Liver (tissue), 9 donors: Measurements from ENCODE around the gene IL17REL. TPM values are rescaled to one million over a fixed set of nuclear protein-coding genes. Genes with fewer than 3 reads are reported as not detected.

ENCODE experiments used
- DNase-seq: peaks from one replicate; pipeline ENCODE4 v3.0.0-alpha.2; 2017; ENCODE audit warnings: low spot score
- H3K27ac ChIP-seq, 2 donors: one replicate each; pipeline ENCODE4 v1.7.0; 2013; ENCODE audit warnings: inconsistent platforms in 2 of 2, low read length in 2 of 2, control low read depth in 1 of 2, low read depth in 1 of 2, mild to moderate bottlenecking in 1 of 2
- H3K27me3 ChIP-seq, 4 donors: one replicate each; pipeline versions ENCODE4 v1.6.1 to v1.7.0; 2013; ENCODE audit warnings: low read length in 3 of 4, inconsistent platforms in 1 of 4, mild to moderate bottlenecking in 1 of 4, moderate library complexity in 1 of 4; ENCODE audit not compliant: control insufficient read depth in 4 of 4, insufficient read depth in 4 of 4
- H3K36me3 ChIP-seq, 4 donors: one replicate each; pipeline versions ENCODE4 v1.6.1 to v1.7.0; 2013; ENCODE audit warnings: low read length in 3 of 4, mild to moderate bottlenecking in 3 of 4, low read depth in 1 of 4, moderate library complexity in 1 of 4; ENCODE audit not compliant: control insufficient read depth in 4 of 4, insufficient read depth in 3 of 4
- H3K4me1 ChIP-seq, 4 donors: one replicate each; pipeline versions ENCODE4 v1.6.1 to v1.7.0; 2013; ENCODE audit warnings: low read length in 3 of 4, mild to moderate bottlenecking in 3 of 4, moderate library complexity in 1 of 4; ENCODE audit not compliant: control insufficient read depth in 4 of 4, insufficient read depth in 4 of 4
- H3K4me3 ChIP-seq, 3 donors: one replicate each; pipeline versions ENCODE4 v1.6.1 to v1.7.0; 2013; ENCODE audit warnings: low read length in 3 of 3, control low read depth in 1 of 3, low read depth in 1 of 3, mild to moderate bottlenecking in 1 of 3
- H3K9ac ChIP-seq, 2 donors: one replicate each; pipeline ENCODE4 v1.7.0; 2013; ENCODE audit warnings: low read length in 2 of 2, mild to moderate bottlenecking in 2 of 2, moderate library complexity in 2 of 2, control low read depth in 1 of 2, low read depth in 1 of 2
- H3K9me3 ChIP-seq, 4 donors: one replicate each; pipeline versions ENCODE4 v1.6.1 to v1.7.0; 2013; ENCODE audit warnings: low read length in 3 of 4; ENCODE audit not compliant: control insufficient read depth in 4 of 4
- EGR1 ChIP-seq, 2 donors: IDR thresholded peaks; 2 replicates each; pipeline ENCODE4 v1.6.1; 2016 to 2018; ENCODE audit warnings: antibody characterized with exemption in 2 of 2, low read depth in 2 of 2
- FOXA1 ChIP-seq: IDR thresholded peaks from 2 replicates; pipeline ENCODE4 v1.6.1; 2016; ENCODE audit warnings: antibody characterized with exemption
- GABPA ChIP-seq, 2 donors: IDR thresholded peaks in 1 of 2; conservative IDR thresholded peaks in 1 of 2; 2 replicates each; pipeline ENCODE4 v1.6.1; 2016; ENCODE audit warnings: antibody characterized with exemption in 2 of 2, mild to moderate bottlenecking in 1 of 2, moderate library complexity in 1 of 2
- HNF4A ChIP-seq, 2 donors: conservative IDR thresholded peaks; 2 replicates each; pipeline ENCODE4 v1.6.1; 2016; ENCODE audit warnings: antibody characterized with exemption in 2 of 2, mild to moderate bottlenecking in 2 of 2
- HNF4G ChIP-seq: IDR thresholded peaks from 2 replicates; pipeline ENCODE4 v1.6.1; 2016; ENCODE audit warnings: antibody characterized with exemption
- RAD21 ChIP-seq, 2 donors: IDR thresholded peaks; 2 replicates each; pipeline ENCODE4 v1.6.1; 2016; ENCODE audit warnings: antibody characterized with exemption in 2 of 2, mild to moderate bottlenecking in 2 of 2
- RXRA ChIP-seq, 2 donors: IDR thresholded peaks; 2 replicates each; pipeline ENCODE4 v1.6.1; 2017 to 2018; ENCODE audit warnings: antibody characterized with exemption in 2 of 2, mild to moderate bottlenecking in 1 of 2
- YY1 ChIP-seq: IDR thresholded peaks from 2 replicates; pipeline ENCODE4 v1.6.1; 2016; ENCODE audit warnings: antibody characterized with exemption, mild to moderate bottlenecking
- WGBS: extraction: QIAGEN DNeasy Blood & Tissue Kit; methylation state at CpG from one replicate; pipeline ENCODE4 v1.1.7; 2013; 5-methylcytosine and 5-hydroxymethylcytosine counted together
- polyA plus RNA-seq, 2 donors: library from polyadenylated mRNA; stranded (reverse) in 1 of 2; unstranded in 1 of 2; fragments of 200-250 nt in 1 of 2; fragments of >200 nt in 1 of 2; fragmentation: Nextera tagmentation in 1 of 2; extraction: Ambion mirVana in 1 of 2; gene quantifications; one replicate each; pipeline versions ENCODE4 v1.2.1 to v1.2.3, GENCODE V29; 2013 to 2015
- total RNA-seq, 2 donors: library from RNA; depleted of rRNA; stranded (reverse); fragments of >200 nt; gene quantifications; one replicate each; pipeline ENCODE4 v1.2.3, GENCODE V29; 2014
- TF ChIP-seq, protein P1 (sequence below): fragments of 150-350 bp; IDR thresholded peaks from 2 replicates; pipeline ENCODE4 v1.5.1; 2017; ENCODE audit warnings: improper control_type of control experiment, low read depth, low read length; ENCODE audit not compliant: missing input control
- TF ChIP-seq, protein P2 (sequence below): IDR thresholded peaks from 2 replicates; pipeline ENCODE4 v1.6.1; 2016; ENCODE audit warnings: antibody characterized with exemption, mild to moderate bottlenecking
- donor health status: healthy.
- donor health status: healthy.
- donor health status: healthy.
- donor health status: healthy.
- donor health status: healthy.

IL17REL gene
- total and polyA plus RNA-seq, 4 donors: under 0.01 TPM; not detected in 3

DNA sequence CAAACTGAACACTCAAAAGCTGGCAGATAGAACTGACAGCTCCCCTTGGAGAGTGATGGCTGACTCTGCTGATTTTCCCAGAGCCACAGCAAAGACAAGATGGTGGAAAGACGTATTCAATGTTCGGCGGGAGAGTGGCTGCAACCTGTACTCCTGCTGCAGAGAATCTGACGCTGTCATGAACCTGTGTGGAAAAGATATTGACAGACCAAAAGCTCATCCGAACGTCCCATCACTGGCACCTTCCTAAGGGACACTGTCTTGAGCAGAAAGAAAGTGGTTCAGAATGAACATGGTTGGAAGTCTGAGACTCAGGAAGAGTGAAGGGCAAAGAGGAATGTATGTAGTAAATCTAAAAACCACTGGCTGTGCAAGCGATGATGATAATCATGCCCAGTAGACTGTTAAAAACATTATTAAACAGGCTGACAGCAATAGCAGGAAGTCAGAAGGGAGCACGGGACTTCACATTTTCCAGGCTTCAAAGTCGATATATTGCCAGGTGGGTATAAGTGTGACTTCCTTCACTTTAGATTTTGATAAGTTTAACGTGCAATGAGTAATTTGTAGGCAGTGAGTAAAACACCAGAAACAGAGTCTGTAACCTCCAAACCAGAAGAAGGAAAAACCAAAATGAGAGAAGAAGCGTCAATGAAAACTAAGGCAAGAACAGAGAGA lies 6.2 kb upstream of the IL17REL start:
- H3K4me1 ChIP-seq: peaks cover 0 to 2% (median 0%) of the 10 kb centered on the region in 4 donors
- WGBS: 63% methylated on average over 11 of the region's 11 CpGs
- DNase-seq: no peak

GRCh38 chr22:50017701-50018224 lies 5.2 kb upstream of the IL17REL start:
- no peaks in the 10 kb centered on the region for H3K9me3 ChIP-seq
- DNase-seq: no peak
- H3K4me3 ChIP-seq: no peak overlapping the region
- peaks cover 0 to 7% (median under 1%) of the 10 kb centered on the region in 4 donors for H3K27me3 ChIP-seq
- TF ChIP-seq HNF4G (no peak), HNF4A (conservative IDR thresholded peaks at IDR 0.05) (no peak), YY1 (no peak), FOXA1 (no peak), RAD21 (IDR thresholded peaks at IDR 0.05) (no peak), RXRA (IDR thresholded peaks at IDR 0.05) (no peak), EGR1 (IDR thresholded peaks at IDR 0.05; ENCODE audit: low read depth in 2 of 2) (no peak)
- TF ChIP-seq, protein P1, sequence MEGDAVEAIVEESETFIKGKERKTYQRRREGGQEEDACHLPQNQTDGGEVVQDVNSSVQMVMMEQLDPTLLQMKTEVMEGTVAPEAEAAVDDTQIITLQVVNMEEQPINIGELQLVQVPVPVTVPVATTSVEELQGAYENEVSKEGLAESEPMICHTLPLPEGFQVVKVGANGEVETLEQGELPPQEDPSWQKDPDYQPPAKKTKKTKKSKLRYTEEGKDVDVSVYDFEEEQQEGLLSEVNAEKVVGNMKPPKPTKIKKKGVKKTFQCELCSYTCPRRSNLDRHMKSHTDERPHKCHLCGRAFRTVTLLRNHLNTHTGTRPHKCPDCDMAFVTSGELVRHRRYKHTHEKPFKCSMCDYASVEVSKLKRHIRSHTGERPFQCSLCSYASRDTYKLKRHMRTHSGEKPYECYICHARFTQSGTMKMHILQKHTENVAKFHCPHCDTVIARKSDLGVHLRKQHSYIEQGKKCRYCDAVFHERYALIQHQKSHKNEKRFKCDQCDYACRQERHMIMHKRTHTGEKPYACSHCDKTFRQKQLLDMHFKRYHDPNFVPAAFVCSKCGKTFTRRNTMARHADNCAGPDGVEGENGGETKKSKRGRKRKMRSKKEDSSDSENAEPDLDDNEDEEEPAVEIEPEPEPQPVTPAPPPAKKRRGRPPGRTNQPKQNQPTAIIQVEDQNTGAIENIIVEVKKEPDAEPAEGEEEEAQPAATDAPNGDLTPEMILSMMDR: no peak
- TF ChIP-seq, protein P2, sequence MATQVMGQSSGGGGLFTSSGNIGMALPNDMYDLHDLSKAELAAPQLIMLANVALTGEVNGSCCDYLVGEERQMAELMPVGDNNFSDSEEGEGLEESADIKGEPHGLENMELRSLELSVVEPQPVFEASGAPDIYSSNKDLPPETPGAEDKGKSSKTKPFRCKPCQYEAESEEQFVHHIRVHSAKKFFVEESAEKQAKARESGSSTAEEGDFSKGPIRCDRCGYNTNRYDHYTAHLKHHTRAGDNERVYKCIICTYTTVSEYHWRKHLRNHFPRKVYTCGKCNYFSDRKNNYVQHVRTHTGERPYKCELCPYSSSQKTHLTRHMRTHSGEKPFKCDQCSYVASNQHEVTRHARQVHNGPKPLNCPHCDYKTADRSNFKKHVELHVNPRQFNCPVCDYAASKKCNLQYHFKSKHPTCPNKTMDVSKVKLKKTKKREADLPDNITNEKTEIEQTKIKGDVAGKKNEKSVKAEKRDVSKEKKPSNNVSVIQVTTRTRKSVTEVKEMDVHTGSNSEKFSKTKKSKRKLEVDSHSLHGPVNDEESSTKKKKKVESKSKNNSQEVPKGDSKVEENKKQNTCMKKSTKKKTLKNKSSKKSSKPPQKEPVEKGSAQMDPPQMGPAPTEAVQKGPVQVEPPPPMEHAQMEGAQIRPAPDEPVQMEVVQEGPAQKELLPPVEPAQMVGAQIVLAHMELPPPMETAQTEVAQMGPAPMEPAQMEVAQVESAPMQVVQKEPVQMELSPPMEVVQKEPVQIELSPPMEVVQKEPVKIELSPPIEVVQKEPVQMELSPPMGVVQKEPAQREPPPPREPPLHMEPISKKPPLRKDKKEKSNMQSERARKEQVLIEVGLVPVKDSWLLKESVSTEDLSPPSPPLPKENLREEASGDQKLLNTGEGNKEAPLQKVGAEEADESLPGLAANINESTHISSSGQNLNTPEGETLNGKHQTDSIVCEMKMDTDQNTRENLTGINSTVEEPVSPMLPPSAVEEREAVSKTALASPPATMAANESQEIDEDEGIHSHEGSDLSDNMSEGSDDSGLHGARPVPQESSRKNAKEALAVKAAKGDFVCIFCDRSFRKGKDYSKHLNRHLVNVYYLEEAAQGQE: no peak
- H3K27ac ChIP-seq: no peak overlapping the region
- H3K4me1 ChIP-seq: peaks cover 0 to 2% (median 0%) of the 10 kb centered on the region in 4 donors
- WGBS: 90% methylated on average over 6 of the region's 6 CpGs
- no peaks in the 10 kb centered on the region for H3K36me3 ChIP-seq
- no peak overlapping the region for H3K9ac ChIP-seq

More for the DNA sequence above, 6.2 kb upstream of the IL17REL start:
- no peaks in the 10 kb centered on the region for H3K36me3 ChIP-seq
- H3K27ac ChIP-seq: no peak overlapping the region
- no peaks in the 10 kb centered on the region for H3K9me3 ChIP-seq
- H3K9ac ChIP-seq: no peak overlapping the region
- TF ChIP-seq HNF4A (conservative IDR thresholded peaks at IDR 0.05) (no peak), HNF4G (no peak), GABPA (IDR thresholded peaks at IDR 0.05 in 1 of 2, conservative IDR thresholded peaks at IDR 0.05 in 1 of 2) (no peak)
- peaks cover 0 to 7% (median under 1%) of the 10 kb centered on the region in 4 donors for H3K27me3 ChIP-seq
- no peak overlapping the region for H3K4me3 ChIP-seq
